HepG2 (cell line): ENCODE results near the gene TMEM116. TPM values are rescaled to one million over a fixed set of nuclear protein-coding genes. Genes with fewer than 3 reads are reported as not detected.

Experiments used
- ATAC-seq: fragments of 200-7000 bp; cut with Tn5 transposase; 3 replicates; pipeline ENCODE4 v1.9.1; 2020; ENCODE audit warnings: mild to moderate bottlenecking, moderate library complexity
- BruUV-seq: library from RNA; stranded (reverse); fragments of 400-500 nt; replicated peaks from 2 replicates; lab custom pipeline; 2021; lab: Mats Ljungman, UMichigan
- CTCF ChIA-PET: fragments of 300-600 bp; formaldehyde crosslinking; extraction: SDS; loops from one replicate; lab custom pipeline; 2021; ENCODE audit warnings: low total read pairs, inconsistent platforms, low intra/inter-chr PET ratio; lab: Yijun Ruan, JAX
- POLR2A ChIA-PET: fragments of 350-600 bp; sonication (Branson Sonifier 250); formaldehyde crosslinking; loops from one replicate; lab custom pipeline; 2020; ENCODE audit warnings: antibody characterized with exemption, inconsistent platforms; lab: Yijun Ruan, JAX
- DNase-seq: peaks from one replicate; pipeline ENCODE4 v3.0.0-alpha.2; 2015; ENCODE audit warnings: low spot score
- FAIRE-seq: peaks from 3 replicates; lab custom pipeline; 2011; peaks lifted over from hg19 to GRCh38; lab: Jason Lieb, UNC
- H2AFZ ChIP-seq: one replicate; pipeline ENCODE4 v1.6.1; 2011; ENCODE audit warnings: low read length, inconsistent platforms
- H3K27ac ChIP-seq: fragments of 300-600 bp; 3 replicates; pipeline ENCODE4 v1.8.0; 2011; ENCODE audit warnings: mixed run types, mild to moderate bottlenecking, mixed read lengths, low read length, inconsistent platforms; ENCODE audit not compliant: insufficient read depth; ENCODE audit errors: extremely low read length
- H3K27me3 ChIP-seq, 2 experiments: fragments of 200-600 bp in 1 of 2; 2 replicates in 1 of 2; 3 replicates in 1 of 2; pipeline versions ENCODE4 v1.6.0 to v1.8.0; 2011; ENCODE audit warnings: low read length in 2 of 2, mild to moderate bottlenecking in 2 of 2, moderate library complexity in 2 of 2, inconsistent platforms in 1 of 2; ENCODE audit not compliant: insufficient read depth in 2 of 2, control insufficient read depth in 1 of 2
- H3K36me3 ChIP-seq, 2 experiments: fragments of 200-600 bp in 1 of 2; replicated peaks in 1 of 2; 2 replicates in 1 of 2; 3 replicates in 1 of 2; pipeline versions ENCODE4 v1.5.1 to v1.8.0; 2011; ENCODE audit warnings: low read length in 2 of 2, inconsistent platforms in 1 of 2; ENCODE audit not compliant: insufficient read depth in 2 of 2, control insufficient read depth in 1 of 2
- H3K4me1 ChIP-seq: 2 replicates; pipeline ENCODE4 v1.5.1; 2012; ENCODE audit warnings: low read length, inconsistent platforms; ENCODE audit not compliant: insufficient read depth
- H3K4me2 ChIP-seq: 2 replicates; pipeline ENCODE4 v1.6.0; 2011; ENCODE audit warnings: low read depth, low read length, inconsistent platforms
- H3K4me3 ChIP-seq, 3 experiments: fragments of 200-600 bp in 1 of 3; sonication (generic), shearing (Covaris generic) in 1 of 3; replicated peaks in 1 of 3; 2 replicates each; pipeline ENCODE4 v1.5.1; 2011 to 2016; ENCODE audit warnings: low read length in 3 of 3, inconsistent platforms in 2 of 3, low read depth in 2 of 3, mild to moderate bottlenecking in 2 of 3, control low read depth in 1 of 3, mixed read lengths in 1 of 3; ENCODE audit not compliant: insufficient read depth in 1 of 3
- H3K79me2 ChIP-seq: one replicate; pipeline ENCODE4 v1.6.1; 2011; ENCODE audit warnings: low read length, inconsistent platforms; ENCODE audit not compliant: insufficient read depth
- H3K9ac ChIP-seq: 2 replicates; pipeline ENCODE4 v1.6.0; 2011; ENCODE audit warnings: mild to moderate bottlenecking, low read depth, low read length, inconsistent platforms; ENCODE audit not compliant: insufficient read depth
- H3K9me3 ChIP-seq: 2 replicates; pipeline ENCODE4 v1.5.1; 2012; ENCODE audit warnings: mild to moderate bottlenecking, low read length
- H4K20me1 ChIP-seq: 2 replicates; pipeline ENCODE4 v1.6.0; 2011; ENCODE audit warnings: inconsistent platforms, mild to moderate bottlenecking, low read length, moderate library complexity; ENCODE audit not compliant: insufficient read depth
- BORCS8-MEF2B ChIP-seq: sonication (generic); formaldehyde crosslinking; IDR thresholded peaks from 2 replicates; pipeline ENCODE4 v1.8.0; 2022; ENCODE audit warnings: mild to moderate bottlenecking, missing genetic modification reagents
- CENPX ChIP-seq: sonication (generic); formaldehyde crosslinking; IDR thresholded peaks from 2 replicates; pipeline ENCODE4 v1.9.0; 2021; ENCODE audit warnings: mild to moderate bottlenecking, missing genetic modification reagents, moderate library complexity
- FOXA3 ChIP-seq: IDR thresholded peaks from 2 replicates; pipeline ENCODE4 v1.6.1; 2016; ENCODE audit warnings: missing genetic modification reagents, missing compliant biosample characterization
- HDAC1 ChIP-seq: sonication (generic); formaldehyde crosslinking; IDR thresholded peaks from 2 replicates; pipeline ENCODE4 v1.5.1; 2020; ENCODE audit warnings: mild to moderate bottlenecking, missing genetic modification reagents
- JUNB ChIP-seq: sonication (generic); formaldehyde crosslinking; IDR thresholded peaks from 2 replicates; pipeline ENCODE4 v1.8.0; 2022; ENCODE audit warnings: missing genetic modification reagents, mild to moderate bottlenecking, borderline replicate concordance
- KLF15 ChIP-seq: sonication (generic); formaldehyde crosslinking; IDR thresholded peaks from 2 replicates; pipeline ENCODE4 v1.8.1; 2023; ENCODE audit warnings: borderline replicate concordance, mild to moderate bottlenecking, inconsistent platforms, missing genetic modification reagents, mixed read lengths
- KLF16 ChIP-seq, 2 experiments: sonication (generic) in 1 of 2; formaldehyde crosslinking in 1 of 2; IDR thresholded peaks; 2 replicates each; pipeline versions ENCODE4 v1.6.1 to v1.8.0; 2016 to 2023; ENCODE audit warnings: missing genetic modification reagents in 2 of 2, missing compliant biosample characterization in 1 of 2
- MTF1 ChIP-seq: sonication (generic); formaldehyde crosslinking; IDR thresholded peaks from 2 replicates; pipeline ENCODE4 v1.5.0; 2020; ENCODE audit warnings: missing genetic modification reagents
- TFDP1 ChIP-seq: IDR thresholded peaks from 2 replicates; pipeline ENCODE4 v1.6.1; 2016; ENCODE audit warnings: missing compliant biosample characterization, missing genetic modification reagents, borderline replicate concordance
- THYN1 ChIP-seq: sonication (generic); formaldehyde crosslinking; IDR thresholded peaks from 2 replicates; pipeline ENCODE4 v1.8.1; 2023; ENCODE audit warnings: low read depth, mild to moderate bottlenecking, moderate library complexity, missing genetic modification reagents, borderline replicate concordance
- ZNF160 ChIP-seq: sonication (generic); formaldehyde crosslinking; IDR thresholded peaks from 2 replicates; pipeline ENCODE4 v1.8.0; 2022; ENCODE audit warnings: mild to moderate bottlenecking, inconsistent platforms, missing genetic modification reagents
- ZNF234 ChIP-seq: sonication (generic); formaldehyde crosslinking; conservative IDR thresholded peaks from 2 replicates; pipeline ENCODE4 v1.5.1; 2020; ENCODE audit warnings: mild to moderate bottlenecking, missing genetic modification reagents
- ZNF274 ChIP-seq: sonication (generic); formaldehyde crosslinking; IDR thresholded peaks from 2 replicates; pipeline ENCODE4 v1.5.1; 2020; ENCODE audit warnings: mild to moderate bottlenecking, missing genetic modification reagents
- ZNF432 ChIP-seq: sonication (generic); formaldehyde crosslinking; IDR thresholded peaks from 2 replicates; pipeline ENCODE4 v1.5.0; 2020; ENCODE audit warnings: missing genetic modification reagents, mild to moderate bottlenecking, borderline replicate concordance
- ZNF7 ChIP-seq: IDR thresholded peaks from 2 replicates; pipeline ENCODE4 v1.6.1; 2016; ENCODE audit warnings: missing biosample characterization, missing genetic modification reagents
- ZNF740 ChIP-seq: sonication (generic); formaldehyde crosslinking; IDR thresholded peaks from 2 replicates; pipeline ENCODE4 v1.4.0; 2020; ENCODE audit warnings: missing genetic modification reagents
- ZNF772 ChIP-seq: sonication (generic); formaldehyde crosslinking; IDR thresholded peaks from 2 replicates; pipeline ENCODE4 v1.5.0; 2020; ENCODE audit warnings: mild to moderate bottlenecking, missing genetic modification reagents
- ZNF883 ChIP-seq: sonication (generic); formaldehyde crosslinking; IDR thresholded peaks from 2 replicates; pipeline ENCODE4 v1.5.1; 2020; ENCODE audit warnings: mild to moderate bottlenecking, missing genetic modification reagents; ENCODE audit errors: not compliant biosample characterization
- WGBS: methylation state at CpG from one replicate; pipeline ENCODE4 v1.1.6; 2017; ENCODE audit warnings: low lambda C conversion rate; 5-methylcytosine and 5-hydroxymethylcytosine counted together
- in situ Hi-C: cut with HindIII; loops from 2 replicates; pipeline ENCODE4 v1.10.0; 2017; ENCODE audit warnings: low pct_unique_long_range_greater_than_20kb; ENCODE audit not compliant: extremely low pct_ligation_motif_present
- intact Hi-C: fragments of 100-400 bp; cut with micrococcal nuclease; formaldehyde crosslinking; loops from one replicate; pipeline ENCODE4 v1.10.0; 2022; ENCODE audit not compliant: unreplicated experiment
- polyA plus RNA-seq, 8 experiments: library from polyadenylated mRNA; depleted of rRNA in 3 of 8; stranded (reverse) in 7 of 8; unstranded in 1 of 8; fragments of >200 nt; fragmentation: Illumina TruSeq in 4 of 8; extraction: Trizol in 4 of 8; gene quantifications; 2 replicates each; pipeline versions ENCODE4 v1.2.1 to v1.2.3, GENCODE V29; 2011 to 2016; ENCODE audit warnings: low read depth in 4 of 8, missing spikeins in 1 of 8, mixed read lengths in 1 of 8; ENCODE audit not compliant: insufficient read depth in 1 of 8
- total RNA-seq, 5 experiments: library from RNA; depleted of rRNA; stranded (reverse); fragments of >200 nt; fragmentation: Illumina TruSeq; extraction: Trizol; gene quantifications; 2 replicates each; pipeline ENCODE4 v1.2.3, GENCODE V29; 2016; ENCODE audit warnings: low read depth in 1 of 5
- TF ChIP-seq, protein P1 (sequence below): sonication (generic); formaldehyde crosslinking; IDR thresholded peaks from 2 replicates; pipeline ENCODE4 v1.4.0; 2020; ENCODE audit warnings: missing genetic modification reagents
- TF ChIP-seq, protein P2 (sequence below): sonication (generic); formaldehyde crosslinking; IDR thresholded peaks from 2 replicates; pipeline ENCODE4 v1.4.0; 2020; ENCODE audit warnings: mild to moderate bottlenecking, missing genetic modification reagents

The TMEM116 gene
- total and polyA plus RNA-seq, 2 of the 13 experiments (the other 11 are each of a cell fraction or from before 2014, with no cell fraction given), result 14.0 to 17.8 TPM

GRCh38 chr12:111981987-111982386 is 31.0 kb downstream of the TMEM116 start:
- 98% methylated on average over 2 of the region's 2 CpGs for WGBS
- H4K20me1 ChIP-seq, result no peaks in the 10 kb centered on the region
- DNase-seq (no peak), ATAC-seq (no peak)
- H3K27me3 ChIP-seq, result no peaks in the 10 kb centered on the region; a peak in 1 of 5 replicates
- POLR2A ChIA-PET, result no interaction called here
- in situ Hi-C loops, result no loop called here
- TF ChIP-seq HDAC1 (no peak), ZNF274 (CRISPR knock-in tag) (no peak), TFDP1 (CRISPR knock-in tag) (no peak), ZNF234 (no peak), CENPX (CRISPR knock-in tag) (no peak), MTF1 (CRISPR knock-in tag) (no peak), ZNF883 (CRISPR knock-in tag) (no peak), JUNB (CRISPR knock-in tag) (no peak), ZNF740 (CRISPR knock-in tag) (no peak), ZNF7 (CRISPR knock-in tag) (no peak), ZNF772 (CRISPR knock-in tag) (no peak), ZNF160 (CRISPR knock-in tag) (no peak), BORCS8-MEF2B (CRISPR knock-in tag) (no peak), KLF15 (no peak), THYN1 (no peak), ZNF432 (CRISPR knock-in tag) (no peak), FOXA3 (CRISPR knock-in tag) (no peak), KLF16 (CRISPR knock-in tag; IDR thresholded peaks at IDR 0.05) (no peak)
- TF ChIP-seq, protein P1, sequence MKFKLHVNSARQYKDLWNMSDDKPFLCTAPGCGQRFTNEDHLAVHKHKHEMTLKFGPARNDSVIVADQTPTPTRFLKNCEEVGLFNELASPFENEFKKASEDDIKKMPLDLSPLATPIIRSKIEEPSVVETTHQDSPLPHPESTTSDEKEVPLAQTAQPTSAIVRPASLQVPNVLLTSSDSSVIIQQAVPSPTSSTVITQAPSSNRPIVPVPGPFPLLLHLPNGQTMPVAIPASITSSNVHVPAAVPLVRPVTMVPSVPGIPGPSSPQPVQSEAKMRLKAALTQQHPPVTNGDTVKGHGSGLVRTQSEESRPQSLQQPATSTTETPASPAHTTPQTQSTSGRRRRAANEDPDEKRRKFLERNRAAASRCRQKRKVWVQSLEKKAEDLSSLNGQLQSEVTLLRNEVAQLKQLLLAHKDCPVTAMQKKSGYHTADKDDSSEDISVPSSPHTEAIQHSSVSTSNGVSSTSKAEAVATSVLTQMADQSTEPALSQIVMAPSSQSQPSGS (CRISPR knock-in tag), result no peak
- TF ChIP-seq, protein P2, sequence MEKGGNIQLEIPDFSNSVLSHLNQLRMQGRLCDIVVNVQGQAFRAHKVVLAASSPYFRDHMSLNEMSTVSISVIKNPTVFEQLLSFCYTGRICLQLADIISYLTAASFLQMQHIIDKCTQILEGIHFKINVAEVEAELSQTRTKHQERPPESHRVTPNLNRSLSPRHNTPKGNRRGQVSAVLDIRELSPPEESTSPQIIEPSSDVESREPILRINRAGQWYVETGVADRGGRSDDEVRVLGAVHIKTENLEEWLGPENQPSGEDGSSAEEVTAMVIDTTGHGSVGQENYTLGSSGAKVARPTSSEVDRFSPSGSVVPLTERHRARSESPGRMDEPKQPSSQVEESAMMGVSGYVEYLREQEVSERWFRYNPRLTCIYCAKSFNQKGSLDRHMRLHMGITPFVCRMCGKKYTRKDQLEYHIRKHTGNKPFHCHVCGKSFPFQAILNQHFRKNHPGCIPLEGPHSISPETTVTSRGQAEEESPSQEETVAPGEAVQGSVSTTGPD, result no peak
- TF ChIP-seq, all 625 proteins: peak for 0
- Histone ChIP-seq H3K27ac (no peak overlapping the region), H3K9ac (no peak overlapping the region), H3K36me3 (no peaks in the 10 kb centered on the region), H2AFZ (no peak overlapping the region), H3K4me2 (no peak overlapping the region), H3K4me3 (no peak overlapping the region), H3K9me3 (no peaks in the 10 kb centered on the region), H3K4me1 (no peaks in the 10 kb centered on the region), H3K79me2 (no peaks in the 10 kb centered on the region)
- intact Hi-C loops, result no loop called here
- no peak for FAIRE-seq
- CTCF ChIA-PET, result no interaction called here
- no TSS peak for BruUV-seq
